Pancreas (tissue), 10 donors: Measurements from ENCODE around the gene TRIO. TPM values are rescaled to one million over a fixed set of nuclear protein-coding genes. Genes with fewer than 3 reads are reported as not detected.

Source experiments
- ATAC-seq, 4 donors: fragments of 200-7000 bp; cut with Tn5 transposase; one replicate each; pipeline versions ENCODE4 v1.8.0 to v1.9.1; 2020; ENCODE audit warnings: mild to moderate bottlenecking in 4 of 4, moderate library complexity in 4 of 4
- DNase-seq, 6 donors: peaks; one replicate each; pipeline ENCODE4 v3.0.0-alpha.2; 2020
- FAIRE-seq: peaks from 2 replicates; lab custom pipeline; 2012; peaks lifted over from hg19 to GRCh38; lab: Jason Lieb, UNC
- H3K27ac ChIP-seq, 4 donors: fragments of 200-600 bp; sonication (generic); 1 replicate in 3 of 4; 2 replicates in 1 of 4; pipeline versions ENCODE4 v1.5.0 to v1.8.0; 2020
- H3K27me3 ChIP-seq, 4 donors: fragments of 200-600 bp; one replicate each; pipeline ENCODE4 v1.8.0; 2021
- H3K36me3 ChIP-seq, 3 donors: fragments of 200-600 bp; sonication (generic) in 1 of 3; one replicate each; pipeline versions ENCODE4 v1.5.0 to v1.8.0; 2020 to 2021
- H3K4me1 ChIP-seq, 3 donors: fragments of 200-600 bp; one replicate each; pipeline ENCODE4 v1.8.0; 2021
- H3K4me3 ChIP-seq, 4 donors: fragments of 200-600 bp; sonication (generic) in 2 of 4; one replicate each; pipeline versions ENCODE4 v1.5.0 to v1.8.0; 2020 to 2021
- H3K9me3 ChIP-seq, 4 donors: fragments of 200-600 bp; one replicate each; pipeline ENCODE4 v1.8.0; 2021
- CTCF ChIP-seq, 4 donors: fragments of 200-600 bp; sonication (generic) in 3 of 4; IDR thresholded peaks; one replicate each; pipeline versions ENCODE4 v1.5.0 to v1.8.0; 2021; ENCODE audit warnings: antibody characterized with exemption in 4 of 4
- WGBS, 2 donors: extraction: QIAGEN DNeasy Blood & Tissue Kit; methylation state at CpG; one replicate each; pipeline ENCODE4 v1.1.7; 2013; 5-methylcytosine and 5-hydroxymethylcytosine counted together
- intact Hi-C, 3 donors: fragments of 100-400 bp; cut with DNase I; formaldehyde crosslinking; loops; one replicate each; pipeline versions ENCODE4 v1.11.1 to v1.14.2; 2022
- polyA plus RNA-seq, 2 donors: library from polyadenylated mRNA; stranded (reverse); fragments of 200-250 nt; gene quantifications; one replicate each; pipeline ENCODE4 v1.2.3, GENCODE V29; 2013
- total RNA-seq, 6 donors: library from RNA; stranded (reverse); fragmentation: NEBNext Ultra II Directional in 4 of 6; extraction: Animal tissue kit (Norgen Biotek cat#: 25700) in 4 of 6; gene quantifications; one replicate each; pipeline versions ENCODE4 v1.2.1 to v1.2.4, GENCODE V29; 2021 to 2023
- donor health status: healthy with polysubstance abuse.
- donor health status: DM: no; HTN: no; CAD: no; lungs with moderate emphysema.
- donor health status: DM: no; HTN: no; CAD: no.
- donor health status: control.
- donor health status: control.
- donor health status: Bipolar disorder and iron deficiency.
- donor health status: DM: yes; HTN: yes; CAD: no.
- donor health status: DM: no; HTN: no; CAD: no.
- donor health status: DM: no; HTN: no; CAD: no.
- donor health status: DM: yes; HTN: yes; CAD: no.

Gene TRIO
- total and polyA plus RNA-seq, 8 donors, result 27.3 to 82.5 (median 38.3) TPM

- Histone ChIP-seq H3K9me3 (no peaks in the 10 kb centered on the region), H3K36me3 (no peaks in the 10 kb centered on the region), H3K4me3 (no peak overlapping the region), H3K27me3 (no peaks in the 10 kb centered on the region), H3K27ac (no peak overlapping the region), H3K4me1 (peaks cover 0 to 7% (median 4%) of the 10 kb centered on the region in 3 donors)
- ATAC-seq (peak in 2 of 4 donors; percentile 17 to 44), DNase-seq (no peak), FAIRE-seq (no peak)
- TF ChIP-seq CTCF (IDR thresholded peaks at IDR 0.05), result no peak
- intact Hi-C loops, result no loop called here
- 50 to 53% methylated on average over 8 of the region's 8 CpGs for WGBS, 2 donors
These were observed 40.2 kb downstream of the TRIO start for GRCh38 chr5:14183187-14183939.

GRCh38 chr5:14184082-14184481 is 40.9 kb downstream of the TRIO start:
- Histone ChIP-seq H3K36me3 (no peaks in the 10 kb centered on the region), H3K27ac (no peak overlapping the region), H3K4me3 (no peak overlapping the region), H3K27me3 (no peaks in the 10 kb centered on the region), H3K9me3 (no peaks in the 10 kb centered on the region), H3K4me1 (peaks cover 0 to 5% (median 4%) of the 10 kb centered on the region in 3 donors)
- DNase-seq, result no peak
- FAIRE-seq, result no peak
- WGBS, 2 donors, result 89% methylated on average over 7 of the region's 7 CpGs
- peak in 2 of 4 donors; percentile 17 to 19 for ATAC-seq
- intact Hi-C loops, result no loop called here
- TF ChIP-seq CTCF (IDR thresholded peaks at IDR 0.05), result no peak

- DNase-seq (no peak), FAIRE-seq (no peak), ATAC-seq (no peak)
- H3K4me3 ChIP-seq, result no peak overlapping the region
- H3K36me3 ChIP-seq, result no peaks in the 10 kb centered on the region
- H3K4me1 ChIP-seq, result peaks cover 0 to 5% (median 4%) of the 10 kb centered on the region in 3 donors
- no peaks in the 10 kb centered on the region for H3K27me3 ChIP-seq
- TF ChIP-seq CTCF (IDR thresholded peaks at IDR 0.05), result no peak
- WGBS, 2 donors, result 88% methylated on average over 11 of the region's 11 CpGs
- intact Hi-C loops, result no loop called here
- no peaks in the 10 kb centered on the region for H3K9me3 ChIP-seq
- no peak overlapping the region for H3K27ac ChIP-seq
These were observed 41.6 kb downstream of the TRIO start for GRCh38 chr5:14184725-14185124.

GRCh38 chr5:14185326-14186058 is 42.4 kb downstream of the TRIO start:
- TF ChIP-seq CTCF (IDR thresholded peaks at IDR 0.05), result no peak
- Histone ChIP-seq H3K27ac (no peak overlapping the region), H3K36me3 (no peaks in the 10 kb centered on the region), H3K9me3 (no peaks in the 10 kb centered on the region), H3K4me1 (peaks cover 0 to 11% (median 4%) of the 10 kb centered on the region in 3 donors), H3K27me3 (no peaks in the 10 kb centered on the region), H3K4me3 (no peak overlapping the region)
- FAIRE-seq (no peak), DNase-seq (no peak), ATAC-seq (peak in 2 of 4 donors; percentile 27 to 28)
- intact Hi-C loops, result no loop called here
- WGBS, 2 donors, result 80 to 89% methylated on average over 7 of the region's 7 CpGs
